GM12878 (cell line): ENCODE results near the gene MAML2. TPM values are rescaled to one million over a fixed set of nuclear protein-coding genes. Genes with fewer than 3 reads are reported as not detected.
A peak's percentile ranks its signal among the peaks of the same experiment; 100 is the strongest.

Source experiments
- CBFB ChIP-seq: IDR thresholded peaks from 2 replicates; pipeline ENCODE4 v1.6.1; 2016; ENCODE audit warnings: antibody characterized with exemption, low read depth
- EED ChIP-seq: sonication (generic); IDR thresholded peaks from 2 replicates; pipeline ENCODE4 v1.6.1; 2016; ENCODE audit warnings: antibody characterized with exemption, low read depth
- FOXK2 ChIP-seq: fragments of 450-650 bp; IDR thresholded peaks from 2 replicates; pipeline ENCODE4 v1.6.1; 2017; ENCODE audit warnings: mild to moderate bottlenecking, moderate library complexity
- MEF2A ChIP-seq: IDR thresholded peaks from 2 replicates; pipeline ENCODE4 v1.6.1; 2011; ENCODE audit warnings: low read depth, mild to moderate bottlenecking, low read length, moderate library complexity; ENCODE audit not compliant: insufficient read depth
- PKNOX1 ChIP-seq: fragments of 450-650 bp; IDR thresholded peaks from 2 replicates; pipeline ENCODE4 v1.6.1; 2016; ENCODE audit warnings: mild to moderate bottlenecking
- PML ChIP-seq: IDR thresholded peaks from 2 replicates; pipeline ENCODE4 v1.6.1; 2012; ENCODE audit warnings: low read length, inconsistent platforms
- RELB ChIP-seq: fragments of 450-650 bp; IDR thresholded peaks from 2 replicates; pipeline ENCODE4 v1.6.1; 2017; ENCODE audit warnings: low read depth, mild to moderate bottlenecking, moderate library complexity
- SMARCA5 ChIP-seq: fragments of 450-650 bp; IDR thresholded peaks from 2 replicates; pipeline ENCODE4 v1.6.1; 2017; ENCODE audit warnings: mild to moderate bottlenecking
- USF1 ChIP-seq: IDR thresholded peaks from 2 replicates; pipeline ENCODE4 v1.6.1; 2011; ENCODE audit warnings: borderline replicate concordance, low read depth, mild to moderate bottlenecking, moderate library complexity, mixed read lengths, low read length; ENCODE audit not compliant: insufficient read depth; ENCODE audit errors: extremely low read length
- YY1 ChIP-seq: IDR thresholded peaks from 2 replicates; pipeline ENCODE4 v1.6.1; 2011; ENCODE audit warnings: low read depth, mild to moderate bottlenecking, low read length
- ZBTB11 ChIP-seq: fragments of 450-650 bp; formaldehyde crosslinking; IDR thresholded peaks from 2 replicates; pipeline ENCODE4 v1.5.0; 2022; ENCODE audit warnings: mild to moderate bottlenecking, missing genetic modification characterization
- polyA plus RNA-seq, 11 experiments: library from polyadenylated mRNA; depleted of rRNA in 4 of 11; unstranded in 6 of 11; stranded (reverse) in 5 of 11; fragments of >200 nt; fragmentation: Nextera tagmentation in 4 of 11; fragmentation: Illumina TruSeq in 1 of 11; extraction: Ambion mirVana in 4 of 11; extraction: Trizol in 1 of 11; gene quantifications; 1 replicate in 1 of 11; 2 replicates in 10 of 11; pipeline versions ENCODE4 v1.2.1 to v1.2.3, GENCODE V29; 2011 to 2016; ENCODE audit warnings: inconsistent platforms in 2 of 11, missing spikeins in 2 of 11, low read depth in 1 of 11
- total RNA-seq, 4 experiments: library from RNA; depleted of rRNA in 3 of 4; stranded (reverse); fragments of >200 nt in 3 of 4; fragmentation: Illumina TruSeq in 1 of 4; extraction: Trizol in 1 of 4; gene quantifications; 2 replicates each; pipeline versions ENCODE4 v1.2.1 to v1.2.3, GENCODE V29; 2013 to 2021

Gene MAML2
- total and polyA plus RNA-seq, 10 of the 15 experiments (the other 5 are each of a cell fraction or from before 2014, with no cell fraction given), result 2.5 to 15.1 (median 12.0) TPM

GRCh38 chr11:96112192-96113128 is 230.5 kb downstream of the MAML2 start (continued):
- TF ChIP-seq RELB (peak; percentile 40; the same call in 1 of the 2 replicates), FOXK2 (no peak), CBFB (0 out of 2 replicates have a peak, but pooled peaks have one; percentile 20), EED (peak; percentile 63), MEF2A (peak; percentile 23; the same call in 1 of the 2 replicates), SMARCA5 (0 out of 2 replicates have a peak, but pooled peaks have one; percentile 42), YY1 (0 out of 2 replicates have a peak, but pooled peaks have one; percentile 21), ZBTB11 (CRISPR knock-in tag) (no peak), USF1 (no peak), PML (0 out of 2 replicates have a peak, but pooled peaks have one; percentile 53), PKNOX1 (peak; percentile 67; the same call in 1 of the 2 replicates)
- TF ChIP-seq, all 136 proteins: peak for 38
